ENCODE measurements around the gene SALL4.
"Not testable (repeated sequence)": the region's sequence is repeated elsewhere in the genome, so short reads cannot be mapped to it uniquely, and the experiment has no call there.

DNA sequence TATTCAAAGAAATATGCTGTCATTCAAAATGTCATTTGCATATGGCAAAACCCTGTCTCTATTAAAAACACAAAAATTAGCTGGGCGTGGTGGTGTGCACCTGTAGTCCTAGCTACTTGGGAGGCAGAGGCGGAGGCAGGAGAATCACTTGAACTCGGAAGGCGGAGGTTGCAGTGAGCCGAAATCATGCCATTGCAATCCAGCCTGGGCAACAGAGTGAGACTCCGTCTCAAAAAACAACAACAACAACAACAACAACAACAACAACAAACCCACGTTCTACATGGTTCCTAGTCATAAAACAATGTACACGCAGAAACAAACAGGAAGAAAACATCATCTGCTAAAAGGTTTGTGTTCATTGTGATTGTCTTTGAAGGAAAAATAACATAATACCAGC is 49.1 kb downstream of the SALL4 start:
- TF ChIP-seq, protein P1, sequence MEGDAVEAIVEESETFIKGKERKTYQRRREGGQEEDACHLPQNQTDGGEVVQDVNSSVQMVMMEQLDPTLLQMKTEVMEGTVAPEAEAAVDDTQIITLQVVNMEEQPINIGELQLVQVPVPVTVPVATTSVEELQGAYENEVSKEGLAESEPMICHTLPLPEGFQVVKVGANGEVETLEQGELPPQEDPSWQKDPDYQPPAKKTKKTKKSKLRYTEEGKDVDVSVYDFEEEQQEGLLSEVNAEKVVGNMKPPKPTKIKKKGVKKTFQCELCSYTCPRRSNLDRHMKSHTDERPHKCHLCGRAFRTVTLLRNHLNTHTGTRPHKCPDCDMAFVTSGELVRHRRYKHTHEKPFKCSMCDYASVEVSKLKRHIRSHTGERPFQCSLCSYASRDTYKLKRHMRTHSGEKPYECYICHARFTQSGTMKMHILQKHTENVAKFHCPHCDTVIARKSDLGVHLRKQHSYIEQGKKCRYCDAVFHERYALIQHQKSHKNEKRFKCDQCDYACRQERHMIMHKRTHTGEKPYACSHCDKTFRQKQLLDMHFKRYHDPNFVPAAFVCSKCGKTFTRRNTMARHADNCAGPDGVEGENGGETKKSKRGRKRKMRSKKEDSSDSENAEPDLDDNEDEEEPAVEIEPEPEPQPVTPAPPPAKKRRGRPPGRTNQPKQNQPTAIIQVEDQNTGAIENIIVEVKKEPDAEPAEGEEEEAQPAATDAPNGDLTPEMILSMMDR (conservative IDR thresholded peaks at IDR 0.05; ENCODE audit: low read depth, low read length): not testable (repeated sequence)
- not testable (repeated sequence) for TF ChIP-seq EZH2 (IDR thresholded peaks at IDR 0.05; ENCODE audit: borderline replicate concordance, low read depth, low read length, poor library complexity, severe bottlenecking)
